SHP77 treated with DMSO at 0.1 percent for 48 hours (cell line): ENCODE results near the gene UQCRC1.

ENCODE experiments used
- DNase-seq: peaks from one replicate; lab custom pipeline; 2025; lab: John Stamatoyannopoulos, UW

Gene UQCRC1

DNA sequence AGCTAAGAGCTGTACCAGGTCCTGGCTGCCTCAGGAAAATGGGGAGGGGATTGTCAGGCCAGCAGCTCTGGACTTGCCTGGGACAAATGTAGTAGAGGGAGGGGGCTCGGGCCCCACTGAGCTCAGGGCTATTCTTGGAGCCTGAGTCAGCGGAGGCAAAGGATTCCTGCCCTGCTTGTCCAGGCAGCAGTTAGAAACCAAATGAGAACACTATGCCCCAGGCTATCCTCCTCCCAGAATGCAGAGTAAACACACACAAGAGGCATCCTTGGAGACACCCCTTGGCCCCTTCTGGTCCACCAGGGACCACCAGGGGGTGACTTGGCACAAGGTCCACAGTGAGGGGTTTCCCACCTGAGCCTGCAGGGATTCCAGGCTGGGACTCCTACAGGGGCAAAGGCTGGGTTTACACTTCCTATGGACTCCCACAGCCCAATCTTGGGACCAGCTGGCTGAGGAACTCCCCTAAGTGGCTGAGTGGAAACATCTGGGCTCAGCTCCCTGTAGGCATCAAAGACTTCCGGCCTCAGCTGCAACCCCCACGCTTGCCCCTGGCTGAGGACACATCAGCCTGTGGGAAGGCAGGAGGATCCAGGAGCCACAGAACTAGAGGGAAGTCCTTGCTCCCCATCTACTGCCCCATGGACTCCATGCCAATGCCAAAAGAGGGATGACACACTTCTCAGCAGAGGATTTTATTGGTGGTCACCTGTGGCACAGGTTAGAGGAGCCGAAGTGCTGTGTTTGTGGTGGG, 10.9 kb downstream of the UQCRC1 start:
- DNase-seq, result no peak

DNA sequence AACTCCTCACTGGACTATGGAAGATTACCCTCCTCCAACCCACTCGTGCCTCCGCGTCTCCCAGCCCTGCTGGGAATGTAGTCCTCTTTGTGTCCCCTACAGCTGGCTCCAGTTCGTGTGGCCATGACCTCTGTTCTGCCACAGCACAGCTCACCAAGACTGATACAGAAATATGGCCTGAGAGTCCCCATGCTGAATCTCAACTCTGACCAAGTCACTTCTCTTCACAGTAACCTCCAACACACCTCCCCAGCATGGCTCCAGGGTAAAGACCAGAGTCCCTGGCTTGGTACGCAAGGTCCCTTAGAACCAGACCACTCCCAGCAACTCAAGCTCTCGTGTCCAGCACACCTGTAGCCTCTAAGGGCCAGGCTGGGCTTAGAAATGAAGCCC, 12.0 kb downstream of the UQCRC1 start:
- DNase-seq, result no peak

DNA sequence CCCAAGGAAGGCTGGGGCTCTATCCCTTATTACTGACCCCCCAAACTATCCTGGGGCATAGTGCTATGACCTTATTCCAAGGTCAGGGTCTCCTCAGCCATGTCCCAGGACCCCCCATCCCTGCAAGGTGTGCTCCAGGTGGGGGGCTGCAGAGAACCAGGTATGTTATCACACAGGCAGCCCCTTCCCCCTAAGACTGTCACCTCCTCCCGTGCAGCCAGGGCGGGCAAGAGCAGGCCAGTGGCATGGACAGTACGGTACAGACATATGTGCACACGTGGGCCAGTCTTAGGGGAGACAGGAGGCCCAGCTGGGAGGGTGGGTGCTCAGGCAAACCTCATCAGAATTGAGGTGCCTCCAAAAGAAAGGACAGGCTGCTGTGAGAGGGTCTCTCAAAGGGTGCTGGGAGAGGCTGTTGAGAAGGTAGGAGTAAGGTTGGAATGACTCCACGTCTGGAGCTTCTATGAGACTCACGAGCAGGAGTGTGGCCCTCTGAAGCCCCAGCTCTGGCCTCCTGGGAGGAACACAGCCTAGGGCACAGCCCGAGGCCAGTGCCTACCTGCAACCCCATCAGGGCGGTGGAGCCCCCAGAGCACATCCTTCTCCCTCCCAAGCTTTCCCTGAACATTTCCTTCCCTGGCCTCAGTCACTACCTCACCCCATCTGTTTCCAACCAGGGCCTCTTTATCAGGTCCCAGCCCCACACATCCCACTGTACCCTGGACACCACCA, 12.6 kb downstream of the UQCRC1 start:
- no peak for DNase-seq

DNA sequence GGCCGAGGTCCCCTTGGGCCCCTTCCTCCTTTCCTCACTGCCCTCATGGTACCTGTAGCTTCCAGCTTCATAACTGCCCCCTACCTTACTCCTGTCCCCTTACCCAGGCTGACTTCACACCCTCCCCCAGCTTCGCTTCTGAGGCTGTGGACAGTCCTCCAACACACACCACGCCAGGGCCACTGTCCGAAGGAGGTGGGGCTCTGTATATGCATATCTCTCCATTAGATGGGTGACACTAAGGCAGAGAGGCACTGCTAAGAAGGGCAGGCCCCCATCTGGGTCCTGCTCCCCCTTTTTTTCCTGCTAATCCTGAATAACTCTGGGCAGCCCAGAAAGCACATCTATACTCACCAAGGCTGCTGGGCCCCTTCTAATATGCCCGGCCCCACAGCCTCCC, 13.3 kb downstream of the UQCRC1 start:
- DNase-seq, result no peak

DNA sequence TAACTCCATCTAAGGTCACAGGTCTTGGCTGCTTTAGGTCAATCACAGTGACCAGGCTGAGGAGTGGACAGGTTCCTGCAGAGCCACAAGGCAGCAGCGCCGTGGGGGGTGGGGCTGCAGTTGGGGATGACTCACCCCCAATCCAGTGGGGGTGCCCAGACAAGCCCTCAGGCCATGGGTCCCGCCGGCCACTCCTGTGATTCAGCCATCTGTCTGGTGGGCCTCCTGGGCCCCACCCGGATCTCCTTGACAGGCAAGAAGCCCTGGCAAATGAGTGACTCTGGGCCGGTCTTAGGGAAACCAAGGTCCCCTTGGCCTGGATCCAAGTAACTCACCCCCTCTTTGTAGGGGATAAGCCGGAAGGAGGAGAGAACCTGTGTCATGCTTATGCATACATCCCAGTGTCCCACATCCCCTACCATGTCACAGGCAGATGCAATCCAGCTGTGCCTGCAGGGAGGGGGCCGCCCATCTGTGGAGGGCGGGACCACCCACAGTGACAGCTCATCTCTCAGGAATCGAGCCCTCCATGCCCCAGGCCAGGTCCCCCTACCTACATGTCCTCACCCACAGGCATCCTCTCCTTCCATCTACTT, 13.8 kb downstream of the UQCRC1 start:
- no peak for DNase-seq

DNA sequence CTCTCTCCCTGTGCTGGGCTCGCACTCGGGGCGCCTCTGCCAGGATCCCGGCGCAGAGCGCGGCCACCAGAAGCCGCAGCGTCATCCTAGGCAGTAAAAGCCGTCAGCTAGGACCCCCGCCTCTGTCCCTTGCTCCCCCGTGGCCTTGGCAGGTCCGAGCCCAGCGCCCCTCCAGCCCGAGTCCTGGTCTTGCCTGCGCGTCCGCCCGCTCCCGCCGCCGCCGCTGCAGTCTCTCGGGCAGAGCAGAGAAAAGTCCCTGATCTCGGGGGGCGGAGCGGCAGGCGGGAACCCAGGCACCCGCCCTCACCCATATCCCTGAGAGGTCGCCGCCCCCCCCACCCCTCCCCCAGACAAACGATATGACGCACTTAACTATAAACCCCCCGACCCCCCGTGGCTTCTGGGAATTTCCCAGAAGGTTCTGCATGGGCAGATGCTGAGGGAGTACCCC, 14.3 kb downstream of the UQCRC1 start, which contains the start of gene COL7A1:
Gene COL7A1, minus strand, starts transcription at position 255 of the 451 bp plus-strand sequence. Its CDS starts 170 bp downstream, at position 85.
- no peak for DNase-seq

DNA sequence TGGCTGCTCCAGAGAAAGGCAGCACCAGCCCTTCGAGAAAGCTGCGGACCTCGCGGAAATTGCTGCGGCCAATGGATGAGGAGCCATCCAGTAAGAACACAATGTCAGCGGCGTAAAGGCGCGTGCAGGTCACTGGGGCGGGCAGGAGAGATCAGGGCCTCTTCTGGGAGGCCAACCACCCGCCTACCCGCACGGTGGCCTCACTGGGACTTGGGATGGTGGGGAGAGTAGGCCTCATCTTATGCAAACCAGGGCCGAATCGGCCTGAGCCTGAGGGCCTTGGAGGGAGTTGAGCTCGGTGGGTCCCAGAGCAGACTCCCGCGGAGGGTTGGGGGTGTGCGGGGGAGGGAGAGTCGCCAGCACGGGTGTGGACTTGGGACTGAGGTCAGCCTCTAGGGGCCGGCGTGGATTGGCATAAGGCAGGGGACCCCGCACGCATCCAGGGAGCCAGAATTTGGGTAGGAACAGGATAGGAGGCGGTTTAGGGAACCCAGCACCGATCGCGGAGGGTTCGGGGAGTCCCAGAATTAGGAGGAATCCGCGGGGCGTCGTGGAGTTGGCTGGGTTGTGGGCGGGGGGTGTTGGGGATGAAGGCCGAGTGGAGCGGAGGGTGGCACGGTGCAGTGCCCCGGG, 14.9 kb downstream of the UQCRC1 start:
- DNase-seq, result no peak

DNA sequence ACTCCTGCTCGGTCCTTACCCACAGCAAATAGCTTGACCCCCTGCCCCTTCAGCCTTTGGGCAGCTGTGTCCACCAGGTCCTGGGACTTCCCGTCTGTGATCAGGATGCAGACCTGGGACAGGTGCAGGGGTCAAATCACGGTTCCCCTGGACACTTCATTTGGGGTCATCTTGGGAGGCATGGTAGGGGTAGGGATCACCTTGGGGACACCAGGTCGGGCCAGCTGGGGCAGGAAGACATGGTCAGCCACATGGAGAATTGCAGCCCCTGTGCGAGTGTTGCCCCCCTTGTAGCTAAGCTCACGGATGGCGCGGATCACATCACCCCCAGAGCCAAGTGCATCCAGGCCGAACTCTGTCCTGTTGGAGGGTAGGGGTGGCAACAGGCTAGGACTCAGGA, 16.1 kb downstream of the UQCRC1 start:
- DNase-seq, result no peak

DNA sequence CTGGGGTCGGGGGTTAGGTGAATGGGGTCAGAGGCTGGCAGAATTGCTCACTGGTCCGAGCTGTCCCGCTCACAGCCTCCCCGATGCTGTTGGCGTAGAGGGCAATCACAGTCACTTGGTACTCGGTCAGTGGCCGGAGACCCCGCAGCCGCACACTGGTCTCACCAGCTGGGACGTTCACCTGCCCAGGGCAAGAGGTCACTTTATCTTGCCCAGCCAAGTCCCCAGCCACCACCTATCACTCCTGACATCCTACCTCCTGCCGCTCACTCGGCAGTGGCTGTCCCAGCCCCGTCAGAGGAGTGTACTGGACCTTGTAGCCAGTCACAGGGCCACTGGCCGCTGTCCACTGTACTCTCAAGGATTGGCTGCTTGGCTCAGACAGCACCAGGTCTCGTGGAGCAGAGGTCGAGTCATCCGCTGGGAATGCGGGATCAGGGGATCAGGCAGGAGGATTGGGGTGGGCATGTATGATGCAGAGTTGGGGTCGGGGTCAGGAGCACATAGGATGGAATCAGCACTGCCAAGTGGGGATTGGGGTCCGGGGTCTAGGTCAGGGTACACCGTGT, 16.8 kb downstream of the UQCRC1 start:
- no peak for DNase-seq

DNA sequence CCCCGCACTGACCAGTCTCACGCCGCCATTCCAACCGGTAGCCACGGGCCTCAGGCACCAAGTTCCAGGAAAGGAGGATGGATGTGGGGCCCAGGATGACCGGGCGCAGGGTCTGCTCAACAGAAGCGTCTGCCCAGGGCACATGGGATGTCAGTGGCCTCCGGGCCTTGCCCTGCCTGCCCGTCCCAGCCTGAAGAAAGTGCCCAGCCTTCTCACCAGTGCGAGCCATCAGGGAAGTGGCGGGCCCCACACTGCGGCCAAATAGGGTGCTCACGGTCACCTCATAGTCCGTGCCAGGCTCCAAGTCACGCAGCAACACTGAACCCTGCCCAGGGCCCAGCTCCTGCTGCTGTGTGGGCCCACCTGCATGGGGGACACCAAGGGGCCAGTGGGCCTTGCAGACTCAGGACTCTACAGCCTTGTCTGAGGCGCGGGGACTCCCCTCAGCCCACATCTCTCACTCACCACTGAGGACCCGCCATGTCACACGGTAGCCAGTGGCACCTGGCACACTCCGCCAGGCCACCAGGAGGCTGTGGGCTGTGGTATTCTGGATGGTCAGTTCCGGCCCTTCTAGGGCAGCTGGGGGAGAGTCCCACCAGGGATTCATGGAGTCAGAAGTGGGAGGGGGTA, 17.4 kb downstream of the UQCRC1 start:
- DNase-seq, result no peak

DNA sequence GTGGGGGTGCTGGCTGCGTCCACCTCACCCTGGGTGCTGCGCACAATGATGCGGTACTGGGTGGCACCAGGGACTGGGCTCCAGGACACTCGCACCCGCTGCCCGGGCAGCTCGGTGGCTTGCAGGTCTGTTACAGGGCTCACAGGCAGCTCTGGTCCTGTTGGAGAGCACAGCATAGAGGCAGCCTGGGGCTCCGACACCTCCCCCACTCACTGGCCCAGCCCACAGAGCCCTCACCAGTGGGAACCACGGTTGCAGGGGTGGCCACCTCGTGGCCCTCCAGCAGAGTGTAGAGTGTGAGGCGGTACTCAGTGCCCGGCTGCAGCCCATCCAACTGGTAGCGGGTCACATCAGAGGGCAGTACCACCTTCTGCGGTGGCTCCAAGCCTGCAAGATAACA, 18.0 kb downstream of the UQCRC1 start:
- no peak for DNase-seq

DNA sequence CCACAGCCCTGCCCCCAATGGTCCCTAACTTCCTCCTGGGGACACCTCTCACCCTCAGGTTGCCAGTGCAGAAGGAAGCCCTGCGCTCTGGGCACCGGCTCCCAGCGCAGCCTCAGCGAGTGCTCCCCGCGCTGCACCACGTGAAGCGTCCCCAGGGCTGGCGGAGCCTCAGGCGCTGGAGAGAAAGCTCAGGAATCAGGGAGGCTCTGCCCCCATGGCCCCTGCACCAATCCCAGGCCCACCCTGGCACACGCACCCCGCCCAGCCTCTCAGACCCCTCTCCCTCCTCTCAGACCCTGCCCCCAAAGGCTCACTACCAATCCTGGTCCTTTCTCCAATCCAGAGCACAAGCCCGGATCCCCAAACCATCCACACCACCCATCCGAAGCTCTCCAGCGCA, 21.2 kb downstream of the UQCRC1 start:
- no peak for DNase-seq

DNA sequence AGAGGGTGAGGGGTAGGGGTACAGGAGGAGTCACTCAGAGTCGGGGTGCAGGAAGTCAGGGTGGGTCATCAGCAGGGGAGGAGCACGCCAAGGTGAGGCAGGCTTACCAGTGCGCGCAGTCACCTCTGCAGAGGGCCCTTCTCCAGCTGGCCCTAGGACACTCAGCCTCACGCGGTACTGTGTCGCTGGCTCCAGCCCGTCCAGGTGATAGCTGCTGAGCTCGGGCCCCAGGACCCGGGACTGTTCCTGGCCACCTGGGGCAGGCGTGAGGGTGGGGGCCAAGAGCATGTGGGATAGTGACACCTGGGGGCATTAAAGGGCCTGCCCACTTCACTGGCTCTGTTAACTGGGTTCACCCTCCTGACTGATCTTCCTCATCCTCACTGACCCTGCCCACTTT, 21.8 kb downstream of the UQCRC1 start:
- no peak for DNase-seq

DNA sequence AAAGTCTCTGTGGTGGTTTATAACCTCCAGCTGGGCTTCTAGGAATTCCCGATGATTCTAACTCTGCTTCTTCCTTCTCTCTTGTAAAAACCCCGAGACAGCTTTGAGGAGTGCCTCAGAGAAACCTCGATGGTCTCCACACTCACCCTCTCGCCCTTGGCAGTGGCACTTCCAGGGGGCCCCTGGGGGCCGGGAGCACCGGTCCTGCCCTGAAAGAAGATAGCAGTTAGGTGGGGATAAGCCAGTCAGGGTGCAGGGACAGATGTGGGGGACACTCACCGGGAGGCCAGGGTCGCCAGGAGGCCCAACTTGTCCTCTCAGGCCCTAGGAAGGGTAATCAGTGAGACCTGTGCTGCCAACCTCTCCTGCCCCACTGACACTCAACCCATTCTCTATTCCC, 24.0 kb downstream of the UQCRC1 start:
- no peak for DNase-seq

DNA sequence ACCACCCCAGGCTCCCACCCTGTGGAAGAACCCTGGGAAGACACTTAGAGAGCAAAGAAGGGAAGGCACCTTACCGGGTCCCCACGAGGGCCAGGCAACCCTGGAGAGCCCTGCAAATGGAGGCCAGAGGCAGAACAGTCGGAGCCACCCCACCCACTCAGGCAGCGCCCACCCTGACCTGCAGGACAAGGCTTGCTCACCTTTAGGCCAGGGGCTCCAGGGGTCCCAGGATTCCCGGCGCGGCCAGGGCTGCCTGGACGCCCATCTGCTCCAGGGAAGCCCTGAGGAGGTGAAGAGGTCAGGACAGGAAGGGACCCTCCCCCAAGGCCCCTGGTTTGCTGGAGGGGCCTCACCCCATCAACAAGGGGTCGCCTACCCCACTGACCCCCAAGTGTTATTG, 24.6 kb downstream of the UQCRC1 start:
- DNase-seq, result no peak

DNA sequence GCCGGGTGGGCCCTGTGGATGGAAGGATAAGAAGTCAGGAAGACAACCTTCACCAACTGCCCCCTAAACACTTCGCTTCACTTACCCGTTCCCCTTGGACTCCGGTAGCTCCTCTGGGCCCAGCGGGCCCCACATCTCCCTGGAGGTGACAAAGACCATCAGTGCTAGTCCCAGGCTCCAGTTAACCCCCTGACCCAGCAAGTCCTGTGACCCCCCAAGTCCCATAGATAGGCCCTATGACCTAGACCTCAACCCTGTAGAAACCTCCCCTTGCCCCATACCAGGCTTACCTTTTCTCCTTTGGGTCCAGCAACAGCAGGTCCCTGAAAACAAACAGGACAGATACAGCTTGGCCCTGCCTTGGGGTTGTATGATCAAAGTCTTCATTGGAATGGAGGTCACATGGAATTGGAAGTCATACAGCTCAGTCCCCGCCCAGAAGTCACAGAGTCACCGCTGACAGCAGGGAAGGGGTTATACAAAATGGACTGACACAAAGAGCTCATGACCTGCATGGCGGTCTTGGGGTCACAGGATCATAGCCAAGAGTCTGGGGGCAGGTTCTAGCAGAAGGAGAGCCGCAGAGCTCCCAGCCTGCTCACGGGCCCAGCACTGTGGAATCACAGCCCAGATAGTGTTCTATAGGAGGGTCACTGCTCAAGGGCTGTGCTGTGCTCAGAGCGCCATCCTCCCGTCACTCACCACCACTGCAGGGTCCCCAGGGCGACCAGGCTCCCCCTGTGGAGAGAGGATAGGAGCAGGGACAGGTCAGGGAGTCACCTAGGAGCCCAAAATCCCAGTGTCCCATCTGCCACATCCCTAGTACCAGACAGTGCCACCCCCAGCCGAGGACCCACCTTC, 27.6 kb downstream of the UQCRC1 start:
- DNase-seq, result no peak

DNA sequence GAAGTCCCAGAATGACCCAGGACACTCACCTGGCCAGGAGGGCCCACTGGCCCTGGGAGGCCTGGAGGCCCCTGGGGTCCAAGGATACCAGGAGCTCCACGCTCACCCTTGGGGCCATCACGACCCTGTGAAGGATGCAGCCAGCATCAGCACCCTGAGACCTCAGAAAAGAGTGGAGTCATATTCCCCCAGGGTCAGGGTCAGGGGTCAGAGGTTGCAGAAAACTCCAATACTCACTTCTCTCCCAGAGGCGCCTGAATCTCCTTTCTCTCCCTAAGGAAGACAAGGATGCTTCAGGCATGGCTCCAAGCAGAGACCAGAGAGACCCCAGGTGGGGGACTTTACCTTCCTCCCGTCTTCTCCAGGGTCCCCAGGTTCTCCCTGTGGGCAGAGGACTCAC, 32.8 kb downstream of the UQCRC1 start:
- DNase-seq, result no peak

DNA sequence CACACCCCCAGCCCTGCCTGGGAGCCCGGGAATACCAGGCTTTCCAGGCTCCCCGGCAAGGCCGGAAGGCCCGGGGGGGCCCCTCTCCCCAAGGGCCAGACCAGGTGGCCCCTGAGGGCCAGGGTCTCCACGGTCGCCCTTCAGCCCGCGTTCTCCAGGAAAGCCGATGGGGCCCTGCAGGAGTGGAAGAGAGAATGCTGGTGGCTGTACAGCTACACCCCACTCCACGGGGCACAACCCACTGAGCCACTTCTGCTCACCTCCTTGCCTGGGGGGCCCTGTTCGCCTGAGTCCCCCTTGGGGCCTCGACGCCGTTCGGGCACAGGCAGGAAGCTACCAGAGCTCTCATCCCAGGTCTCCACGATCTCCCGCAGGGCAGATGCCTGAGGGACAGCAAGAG, 34.1 kb downstream of the UQCRC1 start:
- no peak for DNase-seq

DNA sequence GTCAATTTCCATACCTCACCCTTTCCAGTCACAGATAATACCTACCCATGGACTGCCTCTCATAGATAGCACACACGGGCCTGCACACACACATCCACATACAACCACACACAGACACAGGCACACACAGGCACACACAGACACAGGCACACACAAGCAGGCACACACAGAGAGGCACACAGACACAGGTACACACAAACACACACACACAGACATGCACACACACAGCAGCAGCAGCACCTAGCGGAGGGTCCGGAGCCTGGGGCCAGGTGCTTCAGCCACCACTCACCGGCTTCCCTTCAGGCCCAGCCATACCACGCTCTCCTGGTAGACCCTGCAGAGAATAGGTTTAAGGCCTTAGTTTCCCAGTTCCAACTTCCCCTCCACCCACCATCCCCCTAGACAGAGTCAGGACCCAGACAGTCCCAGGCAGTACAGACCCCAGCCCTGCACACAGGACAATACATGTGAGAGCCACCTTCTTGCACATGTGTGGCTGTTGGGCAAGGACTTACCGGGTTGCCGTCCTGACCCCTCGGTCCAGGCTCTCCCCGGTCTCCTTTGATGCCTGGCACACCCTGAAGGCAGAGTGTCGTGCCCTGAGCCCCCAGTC, 35.4 kb downstream of the UQCRC1 start:
- DNase-seq, result no peak

DNA sequence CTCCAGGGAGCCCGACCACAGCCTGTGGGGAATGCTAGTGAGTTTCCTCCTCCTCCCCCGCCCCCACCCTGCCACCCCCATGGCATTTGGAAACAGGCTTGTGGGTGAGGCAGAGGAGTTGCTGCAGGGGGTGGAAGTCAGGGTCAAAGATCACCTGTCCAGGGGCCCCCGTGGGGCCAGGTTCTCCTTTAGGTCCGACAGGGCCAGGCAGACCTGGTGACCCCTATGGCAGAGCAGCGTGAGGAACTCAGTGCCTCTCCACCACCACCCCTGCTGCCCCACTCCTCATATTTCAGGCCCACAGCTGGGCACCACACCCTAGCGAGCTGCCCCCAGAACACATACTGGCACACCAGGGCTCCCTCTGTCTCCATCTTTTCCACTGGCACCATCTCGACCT, 36.9 kb downstream of the UQCRC1 start:
- DNase-seq, result no peak
